Retinal pigment epithelial cell (primary cell): Measurements from ENCODE around the gene B3GNT9.
"Not testable (repeated sequence)": the region's sequence is repeated elsewhere in the genome, so short reads cannot be mapped to it uniquely, and the experiment has no call there.

Experiments
- DNase-seq: peaks from one replicate; pipeline ENCODE4 v3.0.0-alpha.2; 2010; ENCODE audit warnings: low read depth
- H3K4me3 ChIP-seq: 2 replicates; pipeline ENCODE4 v1.5.1; 2011; ENCODE audit warnings: mild to moderate bottlenecking, low read length, control low read depth, moderate library complexity
- CTCF ChIP-seq: conservative IDR thresholded peaks from 2 replicates; pipeline ENCODE4 v1.5.1; 2011; ENCODE audit warnings: low read depth, low read length, control low read depth, inconsistent platforms

B3GNT9 gene

GRCh38 chr16:67141391-67141790 lies 9.4 kb downstream of the B3GNT9 start:
- DNase-seq: no peak
- H3K4me3 ChIP-seq: no peak overlapping the region
- TF ChIP-seq CTCF: no peak

- DNase-seq: no peak
- no peak for TF ChIP-seq CTCF
- H3K4me3 ChIP-seq: no peak overlapping the region
Observed at GRCh38 chr16:67137605-67138004, 13.2 kb downstream of the B3GNT9 start.

- TF ChIP-seq CTCF: no peak
- no peak overlapping the region for H3K4me3 ChIP-seq
- DNase-seq: no peak
Observed at GRCh38 chr16:67129422-67129821, 21.4 kb downstream of the B3GNT9 start.

GRCh38 chr16:67128887-67129286 lies 21.9 kb downstream of the B3GNT9 start:
- H3K4me3 ChIP-seq: no peak overlapping the region
- no peak for TF ChIP-seq CTCF
- no peak for DNase-seq

GRCh38 chr16:67128417-67128816 lies 22.4 kb downstream of the B3GNT9 start:
- DNase-seq: no peak
- H3K4me3 ChIP-seq: no peak overlapping the region
- TF ChIP-seq CTCF: no peak

GRCh38 chr16:67122799-67123198 lies 28.0 kb downstream of the B3GNT9 start:
- DNase-seq, H3K4me3 ChIP-seq: not testable (repeated sequence)

GRCh38 chr16:67120025-67120424 lies 30.8 kb downstream of the B3GNT9 start:
- no peak for TF ChIP-seq CTCF
- no peak for DNase-seq
- H3K4me3 ChIP-seq: no peak overlapping the region

- DNase-seq: no peak
- H3K4me3 ChIP-seq: no peak overlapping the region
- TF ChIP-seq CTCF: no peak
Observed at GRCh38 chr16:67117716-67118115, 33.1 kb downstream of the B3GNT9 start.
